ENCODE measurements around the gene GRAMD1B. TPM values are rescaled to one million over a fixed set of nuclear protein-coding genes. Genes with fewer than 3 reads are reported as not detected.

GRAMD1B gene
- total RNA-seq, 1 donor from 2014 or later: 40.7 TPM

DNA sequence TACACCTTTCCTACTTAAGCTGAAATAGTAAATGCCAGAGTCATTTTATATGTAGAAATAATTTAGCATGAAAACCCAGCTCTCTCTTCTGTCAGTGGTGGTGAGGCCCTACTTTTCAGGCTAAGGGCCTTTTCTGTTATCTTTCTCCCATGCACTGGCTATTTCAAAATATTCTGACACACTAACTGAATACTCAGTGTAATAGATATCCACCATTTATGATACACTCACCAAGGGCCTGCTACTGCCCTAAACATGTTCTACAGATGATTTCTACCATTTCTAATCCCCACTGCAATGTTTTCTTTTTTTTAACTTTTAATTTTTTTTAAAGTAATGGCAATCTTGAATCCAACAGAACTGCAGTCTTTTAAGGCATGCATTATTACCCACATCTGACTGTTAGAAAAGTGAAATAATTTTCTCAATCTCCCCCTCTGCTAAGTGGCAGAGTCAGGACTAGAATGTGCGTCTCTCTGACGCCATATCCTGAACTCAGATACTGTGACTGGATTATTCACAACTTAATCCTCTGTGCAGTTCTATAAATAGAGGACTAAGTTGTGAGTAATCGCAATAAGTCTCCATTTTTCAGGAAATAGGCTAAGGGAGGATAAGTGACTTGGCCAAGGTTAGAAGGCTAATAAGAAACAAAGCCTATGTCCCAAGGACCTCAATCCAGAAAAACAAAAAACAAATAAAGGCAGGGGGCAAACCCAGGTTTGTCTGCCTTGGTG, 44.0 kb downstream of the GRAMD1B start:
- intact Hi-C loops (cut with micrococcal nuclease): no loop called here

DNA sequence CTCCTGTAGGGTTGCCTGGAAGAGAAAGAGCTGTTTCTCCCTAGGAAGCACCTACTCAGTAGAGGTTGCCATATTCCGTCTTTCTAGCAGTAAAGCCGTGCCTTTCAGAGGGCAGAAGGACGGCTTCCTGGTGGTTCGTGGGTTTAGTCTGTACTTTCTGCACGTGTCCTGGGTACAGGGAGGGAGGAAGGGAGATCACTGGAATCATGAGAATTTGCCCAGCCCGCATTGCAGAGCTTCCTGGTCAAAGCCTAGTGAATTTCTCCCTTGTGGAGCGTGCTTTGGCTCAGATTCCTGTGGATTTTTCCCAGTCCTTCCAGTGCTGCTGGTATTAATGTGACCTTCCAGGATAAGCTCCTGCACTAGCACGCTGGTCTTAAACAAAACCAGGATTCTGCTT, 44.9 kb downstream of the GRAMD1B start:
- intact Hi-C loops (cut with micrococcal nuclease): no loop called here

DNA sequence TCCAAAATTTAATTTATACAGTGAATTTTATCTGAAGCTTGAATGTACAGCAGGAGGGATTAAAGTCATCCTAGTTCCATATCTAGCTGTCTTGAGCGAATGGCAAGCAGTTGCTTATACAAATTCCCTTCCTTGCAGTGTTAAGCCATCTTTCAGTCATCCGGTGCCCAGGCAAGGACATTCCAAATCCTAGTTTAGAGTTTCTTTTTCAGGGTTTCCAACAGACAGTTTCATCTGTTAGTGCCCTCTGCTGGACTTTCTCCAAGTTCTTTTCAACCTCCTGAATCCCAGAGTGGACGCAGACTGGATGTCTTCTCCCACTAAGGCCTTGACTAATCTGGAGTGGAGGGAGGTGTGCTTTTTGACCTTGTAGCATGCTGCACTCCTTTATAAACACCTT, 45.4 kb downstream of the GRAMD1B start:
- intact Hi-C loops (cut with micrococcal nuclease): no loop called here

DNA sequence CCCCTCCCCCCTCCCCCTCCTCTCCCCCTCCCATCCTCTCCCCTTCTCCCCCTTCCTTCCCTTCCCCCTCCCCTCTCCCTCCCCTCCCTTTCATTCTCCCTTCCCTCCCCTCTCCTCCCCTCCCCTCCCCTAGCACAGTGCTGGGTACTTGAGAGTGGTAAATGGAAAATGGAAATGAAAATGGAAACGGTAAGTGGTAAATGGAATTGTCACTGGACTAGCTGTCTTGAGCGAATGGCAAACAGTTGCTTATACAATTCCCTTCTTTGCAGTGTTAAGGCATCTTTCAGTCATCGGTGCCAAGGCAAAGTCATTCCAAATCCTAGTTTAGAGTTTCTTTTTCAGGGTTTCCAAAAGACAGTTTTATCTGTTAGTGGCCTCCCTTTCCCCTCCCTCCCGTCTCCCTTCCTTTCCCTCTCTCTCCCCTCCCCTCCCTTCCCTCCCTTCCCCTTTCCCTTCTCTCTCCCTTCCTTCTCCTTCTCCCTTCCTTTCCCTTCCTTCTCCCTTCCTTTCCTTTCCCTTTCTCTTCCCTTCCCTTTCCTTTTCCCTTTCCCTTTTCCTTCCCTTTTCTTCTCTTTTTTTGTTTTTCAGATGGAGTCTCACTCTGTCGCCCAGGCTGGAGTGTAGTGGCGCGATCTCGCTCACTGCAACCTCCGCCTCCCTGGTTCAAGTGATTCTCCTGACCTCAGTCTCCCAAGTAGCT, 47.3 kb downstream of the GRAMD1B start:
- intact Hi-C loops (cut with micrococcal nuclease): no loop called here

DNA sequence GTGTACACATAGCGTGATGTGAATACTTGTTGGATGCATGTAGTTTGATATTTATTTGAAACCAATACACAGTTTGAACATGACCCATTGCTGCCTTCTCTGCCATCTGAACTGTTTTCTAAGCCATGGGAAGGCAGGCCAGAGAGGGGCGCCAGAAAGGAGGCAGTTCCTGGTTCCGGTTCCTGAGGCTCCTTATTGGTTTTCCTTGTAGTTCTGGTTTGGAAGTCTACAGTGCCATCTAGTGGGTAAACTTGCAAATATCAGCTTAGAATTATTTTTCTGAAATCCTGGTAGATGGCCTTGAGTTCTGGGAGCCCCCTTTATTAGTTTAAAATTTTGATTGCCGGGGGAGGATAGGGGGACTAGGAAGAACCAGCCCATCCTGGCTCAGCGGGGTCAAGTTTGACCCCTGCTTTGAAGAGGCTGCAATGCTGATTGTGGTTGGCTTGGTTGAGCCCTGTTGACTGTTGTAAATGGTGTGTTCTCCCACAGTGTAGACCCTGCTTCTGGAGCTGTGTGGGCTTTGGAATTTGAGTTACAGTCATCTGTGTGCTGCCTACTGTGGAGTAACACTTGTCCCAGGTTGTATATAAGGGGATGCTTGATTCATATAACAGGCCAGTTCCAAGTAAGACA, 48.4 kb downstream of the GRAMD1B start:
- intact Hi-C loops (cut with micrococcal nuclease): loop anchor here (1.0 kb wide), 5 partner anchors 24 to 367 kb away; no protein-coding TSS in a partner anchor

DNA sequence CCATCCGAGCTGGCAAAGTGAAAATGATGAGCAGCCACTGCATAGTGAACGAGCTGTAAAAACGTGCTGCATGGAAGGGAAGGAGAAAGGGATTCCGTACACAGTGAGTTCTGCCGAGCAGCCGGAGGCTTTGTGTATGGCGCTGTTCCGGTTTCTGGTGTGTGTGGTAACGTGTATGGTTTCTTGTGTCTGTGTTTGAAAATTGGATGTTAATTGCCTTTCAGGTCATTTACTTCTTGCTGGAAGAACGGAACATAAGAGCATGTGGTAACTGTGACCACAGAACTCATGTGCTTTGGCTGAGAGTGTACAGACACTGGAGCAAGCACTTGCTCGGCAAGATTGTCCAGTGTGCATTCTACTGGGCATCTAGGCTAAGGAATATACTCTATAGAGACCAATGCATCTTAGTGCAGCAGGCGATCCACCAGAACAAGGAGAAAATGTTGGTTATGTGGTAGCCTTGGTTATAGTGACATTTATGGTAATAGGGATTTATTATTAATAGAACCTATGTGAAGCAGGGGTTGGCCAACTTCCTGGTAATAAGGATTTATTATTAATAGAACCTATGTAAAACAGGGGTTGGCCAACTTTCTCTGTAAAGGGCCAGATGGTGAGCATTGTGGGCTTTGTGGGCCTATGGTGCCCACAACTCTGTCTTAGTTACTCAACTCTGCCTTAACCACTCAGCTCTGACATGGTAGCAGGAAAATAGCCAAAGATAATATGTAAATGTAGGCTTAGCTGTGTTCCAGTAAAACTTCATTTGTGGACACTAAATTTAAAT, 49.2 kb downstream of the GRAMD1B start:
- intact Hi-C loops (cut with micrococcal nuclease): no loop called here

DNA sequence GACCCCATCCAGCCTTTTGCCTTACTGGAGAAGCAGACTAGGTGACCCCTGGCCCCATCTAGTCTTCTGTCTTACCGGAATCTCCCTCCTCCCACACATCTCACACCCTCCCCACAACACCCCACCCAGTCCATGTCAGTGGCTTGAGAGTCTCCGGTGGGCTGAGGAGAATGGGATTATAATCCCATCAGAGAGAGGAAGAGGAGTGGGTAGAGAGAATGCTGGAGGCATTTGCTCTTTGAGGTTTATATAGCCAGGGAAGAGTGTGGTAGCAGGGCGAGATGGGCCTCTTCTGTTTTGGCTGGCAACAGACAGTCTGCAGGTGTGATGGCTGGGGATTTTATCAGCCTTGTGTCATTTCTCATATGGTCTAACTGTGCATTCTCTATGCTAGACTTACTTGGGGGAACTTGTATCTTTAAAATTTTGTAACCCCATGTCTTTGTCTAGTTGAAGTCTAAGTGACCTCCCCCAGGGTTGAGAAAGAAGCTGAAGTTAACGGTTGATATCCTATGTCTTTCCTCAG, 50.3 kb downstream of the GRAMD1B start:
- intact Hi-C loops (cut with micrococcal nuclease): no loop called here

DNA sequence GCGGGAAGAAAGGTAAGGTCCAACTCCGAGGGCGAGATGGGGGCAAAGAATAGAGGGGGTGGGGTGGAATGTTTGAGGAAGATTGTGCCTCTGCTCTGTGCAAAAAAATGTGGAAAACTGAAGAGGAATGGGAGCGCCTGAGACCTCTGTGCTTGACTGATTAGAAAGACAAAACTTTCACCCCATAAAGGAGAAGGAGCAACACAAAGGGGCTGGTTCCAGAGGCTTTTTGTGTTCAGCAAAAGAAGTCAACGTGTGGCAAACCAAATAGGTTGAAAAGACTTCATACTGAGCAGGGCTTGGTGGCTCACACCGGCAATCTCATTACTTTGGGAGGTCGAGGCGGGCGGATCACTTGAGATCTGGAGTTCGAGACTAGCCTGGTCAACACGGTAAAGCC, 50.8 kb downstream of the GRAMD1B start:
- intact Hi-C loops (cut with micrococcal nuclease): no loop called here

DNA sequence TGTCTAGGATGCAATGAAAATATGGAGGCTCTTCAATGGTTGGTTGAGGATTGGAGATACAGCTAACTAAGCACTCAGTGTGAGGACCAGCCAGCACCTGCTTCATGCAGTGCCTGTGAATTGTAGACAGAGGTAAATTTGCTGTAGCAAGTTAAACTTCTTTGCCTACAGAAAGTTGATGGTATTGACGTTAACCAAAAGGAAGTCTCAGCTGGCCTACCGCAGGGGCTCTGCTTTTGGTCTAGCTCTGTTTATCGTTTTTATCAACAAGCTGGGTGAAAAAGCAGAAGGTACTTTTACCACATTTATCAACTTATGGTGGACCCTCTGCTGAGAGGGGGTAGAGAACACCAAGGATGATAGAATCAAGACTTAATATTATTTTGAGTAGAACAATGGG, 51.6 kb downstream of the GRAMD1B start:
- intact Hi-C loops (cut with micrococcal nuclease): no loop called here

DNA sequence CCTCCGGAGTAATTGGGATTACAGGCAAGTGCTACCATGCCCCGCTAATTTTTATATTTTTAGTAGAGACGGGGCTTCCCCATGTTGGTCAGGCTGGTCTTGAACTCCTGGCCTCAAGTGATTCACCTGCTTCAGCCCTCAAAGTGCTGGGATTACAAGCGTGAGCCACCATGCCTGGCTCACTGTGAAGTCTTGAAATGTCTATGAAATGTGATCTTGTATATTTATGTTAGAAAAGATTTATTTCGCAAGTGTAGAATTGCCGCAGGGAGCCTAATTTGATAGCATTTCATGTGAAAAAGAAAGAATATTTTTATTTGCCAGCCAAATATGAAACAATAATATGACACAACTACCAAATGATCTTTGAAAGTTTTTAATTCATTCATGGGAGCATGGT, 52.1 kb downstream of the GRAMD1B start:
- intact Hi-C loops (cut with micrococcal nuclease): no loop called here

DNA sequence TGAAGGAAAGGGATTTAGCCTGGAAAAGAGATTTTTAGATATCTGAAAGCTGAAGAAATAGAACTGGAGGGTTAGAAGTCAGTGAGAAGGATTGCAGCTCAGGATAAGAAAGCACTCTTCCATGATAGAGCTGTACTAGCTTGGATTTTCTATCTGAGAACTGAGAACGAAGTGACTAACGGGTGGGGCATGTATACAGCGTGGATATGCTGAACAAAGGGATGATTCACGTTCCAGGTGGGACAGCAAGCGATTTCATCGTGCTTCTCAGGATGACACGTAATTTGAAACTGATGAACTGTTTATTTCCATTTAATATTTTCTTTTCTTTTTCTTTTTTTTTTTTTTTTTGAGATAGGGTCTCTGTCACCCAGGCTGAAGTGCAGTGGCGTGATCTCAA, 53.0 kb downstream of the GRAMD1B start:
- intact Hi-C loops (cut with micrococcal nuclease): no loop called here

DNA sequence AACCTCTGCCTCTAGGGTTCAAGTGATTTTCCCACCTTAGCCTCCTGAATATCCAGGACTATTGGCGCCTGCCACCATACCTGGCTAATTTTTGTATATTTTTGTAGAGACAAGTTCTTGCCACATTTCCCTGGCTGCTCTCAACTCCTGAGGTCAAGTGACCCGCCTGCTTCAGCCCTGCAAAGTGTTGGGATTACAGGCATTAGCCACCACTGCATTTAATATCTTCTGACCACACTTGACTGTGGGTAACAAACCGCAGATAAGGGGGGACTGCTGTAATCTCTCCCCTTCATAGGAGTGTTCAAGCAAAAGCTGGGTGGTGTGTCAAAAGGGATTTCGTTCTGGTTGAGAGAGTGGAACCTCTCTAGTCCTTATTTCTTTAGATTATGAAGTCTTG, 53.4 kb downstream of the GRAMD1B start:
- intact Hi-C loops (cut with micrococcal nuclease): no loop called here

DNA sequence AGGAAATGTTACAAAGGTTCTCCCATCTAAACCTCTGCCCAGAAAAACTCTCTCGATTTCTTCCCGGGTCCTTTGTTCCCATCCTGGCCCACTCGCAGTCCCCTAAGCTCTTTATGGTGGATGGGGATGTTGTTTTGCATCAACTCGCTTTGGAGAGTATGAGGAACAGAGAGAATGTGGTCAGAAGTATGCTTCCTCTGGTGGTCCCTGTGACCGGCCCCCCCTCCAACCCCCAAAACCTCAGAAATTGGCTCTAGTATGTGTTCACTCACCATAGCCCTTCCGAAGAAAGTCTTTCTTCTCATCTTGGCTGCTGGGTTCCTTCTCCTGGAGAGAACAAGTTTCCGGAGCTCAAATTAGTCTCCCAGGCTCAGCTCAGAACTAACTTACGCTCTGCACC, 54.4 kb downstream of the GRAMD1B start:
- intact Hi-C loops (cut with micrococcal nuclease): no loop called here

DNA sequence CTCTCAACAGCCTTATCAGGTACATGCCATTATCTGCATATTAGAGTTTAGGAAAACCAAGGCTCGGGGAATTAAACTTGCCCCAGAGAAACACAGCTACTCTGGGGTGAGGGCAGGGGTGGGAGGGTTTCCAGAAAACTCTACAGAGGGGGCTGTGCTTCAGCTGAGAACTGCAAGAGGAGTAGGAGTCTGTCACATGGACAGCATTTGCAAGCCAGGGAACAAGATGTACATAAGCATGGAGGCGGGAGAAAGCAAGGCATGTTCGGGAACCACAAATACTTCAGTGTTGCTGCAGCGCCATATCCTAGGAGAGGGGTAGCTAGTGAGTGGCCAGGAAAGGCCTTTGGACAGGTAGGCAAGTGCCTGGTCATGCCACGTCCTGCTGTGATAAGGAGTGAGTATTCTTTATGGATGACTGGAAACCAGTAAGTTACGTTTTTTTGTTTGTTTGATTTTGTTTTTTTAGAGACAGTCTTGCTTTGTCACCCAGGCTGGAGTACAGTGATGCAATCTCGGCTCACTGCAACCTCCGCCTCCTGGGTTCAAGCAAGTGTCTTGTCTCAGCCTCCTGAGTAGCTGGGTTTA, 57.2 kb downstream of the GRAMD1B start:
- intact Hi-C loops (cut with micrococcal nuclease): no loop called here

DNA sequence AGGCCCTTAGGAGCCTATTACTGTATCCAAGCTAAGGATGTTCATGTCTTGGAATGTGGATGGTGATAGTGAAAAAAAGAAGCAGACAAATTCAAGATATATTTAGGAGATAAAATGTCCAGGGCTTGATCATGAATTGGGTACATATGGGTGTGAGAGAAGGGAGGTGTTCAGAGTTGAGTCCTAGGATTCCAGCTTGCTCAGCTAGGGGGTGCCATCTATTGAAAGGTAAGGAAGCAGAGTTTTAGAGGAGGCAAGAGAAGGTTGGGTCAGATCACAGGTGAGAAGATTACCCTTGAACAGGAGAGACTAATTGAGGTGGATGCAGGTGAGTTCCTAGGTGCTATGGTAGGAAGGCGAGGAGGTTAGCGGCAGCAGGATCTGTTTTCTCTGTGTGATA, 60.5 kb downstream of the GRAMD1B start:
- intact Hi-C loops (cut with micrococcal nuclease): no loop called here

DNA sequence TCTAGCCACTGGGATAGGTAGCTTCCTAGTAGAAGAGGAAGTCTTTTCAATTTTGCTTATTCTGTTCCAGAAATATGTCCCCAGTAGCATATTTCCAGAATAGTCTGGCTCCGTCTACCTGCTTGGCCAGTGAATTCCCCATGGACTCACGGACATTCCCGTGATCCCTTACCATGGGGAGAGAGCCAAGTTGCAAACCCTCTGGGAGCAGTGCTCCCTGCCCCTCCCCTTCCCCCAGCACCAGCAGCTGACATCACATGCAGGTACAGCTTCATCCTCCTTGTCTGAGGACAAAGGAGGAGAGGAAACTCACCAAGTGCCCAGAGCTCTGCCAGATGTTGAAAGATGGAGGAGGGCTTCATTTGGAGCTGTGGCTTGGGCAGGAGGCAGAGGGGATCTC, 61.2 kb downstream of the GRAMD1B start:
- intact Hi-C loops (cut with micrococcal nuclease): no loop called here

DNA sequence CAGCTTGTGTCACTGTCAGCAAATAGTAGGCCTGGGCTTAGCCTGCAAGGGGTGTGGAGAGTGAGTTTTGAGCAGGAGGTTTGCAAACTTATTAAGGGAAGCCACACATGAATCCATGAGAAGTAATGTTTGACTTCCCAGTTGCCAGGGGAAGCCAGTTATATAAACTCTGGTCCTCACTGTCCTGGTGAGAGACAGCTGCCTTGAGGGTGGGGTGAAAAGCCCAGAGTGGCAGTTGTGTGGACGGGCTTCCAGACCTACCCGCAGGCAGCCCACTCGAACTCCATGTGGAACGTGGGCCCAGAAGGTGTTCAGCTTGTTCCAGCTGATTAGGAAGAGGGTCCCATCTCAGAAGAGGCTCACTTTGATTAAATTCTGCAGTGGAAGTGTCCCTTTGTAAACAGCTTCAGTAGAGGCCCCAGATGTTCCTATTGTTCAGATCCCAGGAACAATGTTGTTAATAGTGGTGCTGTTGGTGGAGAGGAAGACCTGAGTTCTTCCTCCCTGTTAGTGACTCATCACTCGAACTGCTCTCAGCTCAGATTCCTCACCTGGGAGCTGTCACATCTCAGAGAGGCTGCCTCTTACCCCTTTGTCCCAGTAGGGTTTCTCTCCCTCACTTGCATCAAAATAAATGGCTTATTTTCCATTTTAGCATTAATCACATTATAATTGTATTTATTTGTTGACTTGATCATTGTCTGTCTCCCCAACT, 63.4 kb downstream of the GRAMD1B start:
- intact Hi-C loops (cut with micrococcal nuclease): no loop called here

DNA sequence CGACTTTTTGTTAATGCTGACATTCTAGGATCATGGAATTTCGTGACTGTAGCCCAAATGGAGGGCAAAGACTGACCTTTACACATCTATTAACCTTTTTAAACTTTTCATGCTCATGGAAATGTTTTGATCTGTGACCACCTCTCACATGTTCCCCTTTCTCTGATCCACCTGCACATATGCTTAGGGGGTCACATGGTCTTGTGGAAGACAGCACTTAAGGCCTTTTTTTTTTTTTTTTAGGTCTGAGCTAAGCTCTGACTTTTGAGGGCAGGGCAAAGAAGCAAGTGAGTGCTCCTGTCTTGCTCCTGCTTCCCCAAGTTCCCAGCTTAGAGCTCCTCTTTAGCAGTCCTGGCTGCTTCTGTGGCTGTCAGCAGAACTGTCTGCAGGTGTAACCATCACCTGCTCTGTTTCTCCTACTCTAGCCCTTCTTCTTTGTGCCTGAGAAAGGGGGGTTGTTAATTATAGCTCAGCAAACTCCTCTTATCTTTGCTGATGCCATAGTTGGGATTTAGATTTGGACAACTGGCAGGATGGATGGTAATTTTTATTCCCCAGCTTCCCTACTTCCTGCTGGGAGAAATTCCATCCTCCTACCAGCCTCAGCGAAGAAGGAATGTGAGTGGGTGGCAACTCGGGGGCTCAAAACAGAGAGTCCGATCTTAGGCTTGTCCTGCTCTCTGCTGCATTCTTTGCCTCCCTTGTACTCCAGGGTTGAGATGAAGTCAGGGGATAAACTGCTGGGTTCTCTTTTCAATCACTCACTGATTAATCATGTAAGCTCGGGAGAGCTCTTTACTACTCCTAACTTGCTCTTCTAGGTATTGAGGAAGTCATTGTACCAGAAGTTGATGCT, 64.4 kb downstream of the GRAMD1B start:
- intact Hi-C loops (cut with micrococcal nuclease): no loop called here

DNA sequence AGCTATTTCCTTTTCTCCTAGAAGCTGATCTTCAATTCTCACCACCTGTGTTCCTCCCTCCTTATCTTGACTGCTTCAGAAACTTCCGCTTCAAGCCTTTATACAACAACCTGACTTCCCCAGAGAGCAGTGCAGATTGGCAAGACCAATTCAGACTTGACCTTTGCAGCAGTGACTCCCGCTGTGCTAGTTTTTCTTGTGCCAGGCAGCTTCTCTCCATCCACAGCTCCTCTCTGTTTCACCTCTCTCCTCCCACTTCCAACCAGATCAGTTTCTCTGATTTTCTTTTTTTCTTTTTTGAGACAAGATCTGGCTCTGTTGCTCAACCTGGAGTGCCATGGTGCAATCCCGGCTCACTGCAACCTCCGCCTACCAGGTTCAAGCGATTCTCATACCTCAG, 74.3 kb downstream of the GRAMD1B start:
- intact Hi-C loops (cut with micrococcal nuclease): no loop called here

All from T-helper 2 cell treated with Interferon-gamma antibody and Interleukin-4, amounts not matched to agents 100 ng/mL and 5 ng/mL, for 36 hours (primary cell).